IMR-90 (cell line): ENCODE measurements around the gene IST1. TPM values are rescaled to one million over a fixed set of nuclear protein-coding genes. Genes with fewer than 3 reads are reported as not detected.

Experiments used
- ATAC-seq: fragments of 200-7000 bp; cut with Tn5 transposase; 2 replicates; pipeline ENCODE4 v1.9.1; 2020; ENCODE audit warnings: low read depth, mild to moderate bottlenecking, moderate library complexity
- BruUV-seq: library from RNA; stranded (reverse); fragments of 400-500 nt; replicated peaks from 2 replicates; lab custom pipeline; 2021; lab: Mats Ljungman, UMichigan
- CTCF ChIA-PET: fragments of 300-600 bp; formaldehyde crosslinking; extraction: SDS; loops from one replicate; lab custom pipeline; 2021; ENCODE audit warnings: antibody characterized with exemption; lab: Yijun Ruan, JAX
- POLR2A ChIA-PET: fragments of 300-600 bp; sonication (Branson Sonifier 250); formaldehyde crosslinking; loops from one replicate; lab custom pipeline; 2022; ENCODE audit warnings: antibody characterized with exemption; ENCODE audit not compliant: unreplicated experiment; lab: Charles Lee
- DNase-seq: peaks from one replicate; pipeline ENCODE4 v3.0.0; 2013
- H2AFZ ChIP-seq: replicated peaks from 2 replicates; pipeline ENCODE3; 2013; ENCODE audit warnings: low read length, mild to moderate bottlenecking; ENCODE audit not compliant: poor library complexity
- H2AK5ac ChIP-seq: 2 replicates; pipeline ENCODE4 v1.6.1; 2013; ENCODE audit warnings: low read depth, low read length, inconsistent platforms
- H2AK9ac ChIP-seq: replicated peaks from 2 replicates; pipeline ENCODE3; 2013; ENCODE audit warnings: mild to moderate bottlenecking, low read depth, low read length, moderate library complexity; ENCODE audit not compliant: poor library complexity
- H2BK120ac ChIP-seq: 2 replicates; pipeline ENCODE4 v1.6.1; 2013; ENCODE audit warnings: low read depth, low read length, inconsistent platforms
- H2BK15ac ChIP-seq: 3 replicates; pipeline ENCODE4 v1.6.1; 2013; ENCODE audit warnings: low read depth, low read length, inconsistent platforms
- H2BK20ac ChIP-seq: 2 replicates; pipeline ENCODE4 v1.6.1; 2013; ENCODE audit warnings: low read depth, mild to moderate bottlenecking, inconsistent platforms, low read length, moderate library complexity
- H2BK5ac ChIP-seq: 2 replicates; pipeline ENCODE4 v1.6.1; 2013; ENCODE audit warnings: mild to moderate bottlenecking, low read depth, low read length, inconsistent platforms; ENCODE audit not compliant: poor library complexity, severe bottlenecking
- H3K14ac ChIP-seq: replicated peaks from 2 replicates; pipeline ENCODE4 v1.6.1; 2013; ENCODE audit warnings: low read depth, low read length, inconsistent platforms
- H3K18ac ChIP-seq: 2 replicates; pipeline ENCODE4 v1.6.1; 2013; ENCODE audit warnings: low read depth, low read length, control low read depth
- H3K23ac ChIP-seq: 2 replicates; pipeline ENCODE4 v1.6.1; 2013; ENCODE audit warnings: low read depth, low read length, inconsistent platforms
- H3K27ac ChIP-seq: 2 replicates; pipeline ENCODE4 v1.5.1; 2013; ENCODE audit warnings: mild to moderate bottlenecking, control low read depth, low read length; ENCODE audit not compliant: insufficient read depth
- H3K27me3 ChIP-seq: 2 replicates; pipeline ENCODE4 v1.6.1; 2013; ENCODE audit warnings: low read length; ENCODE audit not compliant: control insufficient read depth, insufficient read depth
- H3K36me3 ChIP-seq: 2 replicates; pipeline ENCODE4 v1.6.1; 2013; ENCODE audit warnings: low read length, mixed read lengths; ENCODE audit not compliant: control insufficient read depth, insufficient read depth
- H3K4ac ChIP-seq: 2 replicates; pipeline ENCODE4 v1.6.1; 2013; ENCODE audit warnings: low read depth, low read length, inconsistent platforms
- H3K4me1 ChIP-seq: 2 replicates; pipeline ENCODE4 v1.6.1; 2013; ENCODE audit warnings: low read length, mixed read lengths; ENCODE audit not compliant: control insufficient read depth, insufficient read depth
- H3K4me2 ChIP-seq: 2 replicates; pipeline ENCODE4 v1.6.1; 2013; ENCODE audit warnings: low read depth, mild to moderate bottlenecking, control low read depth, low read length, moderate library complexity
- H3K4me3 ChIP-seq: 2 replicates; pipeline ENCODE4 v1.5.1; 2013; ENCODE audit warnings: low read depth, mild to moderate bottlenecking, control low read depth, low read length, moderate library complexity; ENCODE audit not compliant: insufficient read depth
- H3K56ac ChIP-seq: 2 replicates; pipeline ENCODE4 v1.6.1; 2013; ENCODE audit warnings: low read length, inconsistent platforms; ENCODE audit not compliant: insufficient read depth; ENCODE audit errors: extremely low read depth
- H3K79me1 ChIP-seq, 2 experiments: 2 replicates each; pipeline ENCODE4 v1.6.1; 2013; ENCODE audit warnings: low read length in 2 of 2, inconsistent platforms in 1 of 2, low read depth in 1 of 2
- H3K9ac ChIP-seq: 2 replicates; pipeline ENCODE4 v1.6.1; 2013; ENCODE audit warnings: low read depth, low read length, control low read depth
- H3K9me1 ChIP-seq: 2 replicates; pipeline ENCODE4 v1.6.1; 2013; ENCODE audit warnings: low read length, inconsistent platforms; ENCODE audit not compliant: insufficient read depth
- H3K9me3 ChIP-seq: 2 replicates; pipeline ENCODE4 v1.6.1; 2013; ENCODE audit warnings: low read length; ENCODE audit not compliant: control insufficient read depth, insufficient read depth
- H4K20me1 ChIP-seq: 2 replicates; pipeline ENCODE4 v1.6.1; 2013; ENCODE audit warnings: low read length, inconsistent platforms; ENCODE audit not compliant: insufficient read depth
- H4K5ac ChIP-seq: 2 replicates; pipeline ENCODE4 v1.6.1; 2013; ENCODE audit warnings: mild to moderate bottlenecking, low read depth, low read length, control low read depth
- H4K8ac ChIP-seq, 2 experiments: 2 replicates each; pipeline ENCODE4 v1.6.1; 2013; ENCODE audit warnings: low read depth in 2 of 2, low read length in 2 of 2, control low read depth in 1 of 2, inconsistent platforms in 1 of 2
- H4K91ac ChIP-seq: 2 replicates; pipeline ENCODE4 v1.6.1; 2013; ENCODE audit warnings: low read depth, low read length, inconsistent platforms; ENCODE audit not compliant: insufficient read depth
- CEBPB ChIP-seq: IDR thresholded peaks from 2 replicates; pipeline ENCODE4 v1.6.1; 2012; ENCODE audit warnings: low read depth, low read length, improper control_type of control experiment
- MAZ ChIP-seq: IDR thresholded peaks from 2 replicates; pipeline ENCODE4 v1.6.1; 2012; ENCODE audit warnings: low read depth, mild to moderate bottlenecking, low read length, improper control_type of control experiment, moderate library complexity, borderline replicate concordance
- MXI1 ChIP-seq: IDR thresholded peaks from 2 replicates; pipeline ENCODE4 v1.6.1; 2012; ENCODE audit warnings: low read depth, mild to moderate bottlenecking, low read length, moderate library complexity, borderline replicate concordance
- RAD21 ChIP-seq: IDR thresholded peaks from 2 replicates; pipeline ENCODE4 v1.6.1; 2012; ENCODE audit warnings: low read length, improper control_type of control experiment
- RCOR1 ChIP-seq: IDR thresholded peaks from 2 replicates; pipeline ENCODE4 v1.6.1; 2012; ENCODE audit warnings: mild to moderate bottlenecking, low read length, improper control_type of control experiment; ENCODE audit not compliant: insufficient replicate concordance
- WGBS, 2 experiments: methylation state at CpG; one replicate each; pipeline versions ENCODE4 v1.1.5 to v1.1.7; 2013; ENCODE audit warnings: missing lambda C conversion rate in 2 of 2; ENCODE audit not compliant: insufficient read length in 1 of 2; ENCODE audit errors: extremely low coverage in 2 of 2; 5-methylcytosine and 5-hydroxymethylcytosine counted together
- dilution Hi-C: fragments of 300-500 bp; cut with HindIII; formaldehyde crosslinking; loops from one replicate; pipeline ENCODE4 v1.14.3; 2018; ENCODE audit warnings: low sequenced_read_pairs; ENCODE audit not compliant: unreplicated experiment
- in situ Hi-C: fragments of 300-500 bp; cut with MboI; formaldehyde crosslinking; loops from 3 replicates; pipeline ENCODE4 v1.14.3; 2019; ENCODE audit warnings: low sequenced_read_pairs, inconsistent platforms, mixed read lengths
- intact Hi-C: fragments of 100-400 bp; cut with micrococcal nuclease; formaldehyde crosslinking; loops from 2 replicates; pipeline ENCODE4 v1.10.0; 2022
- polyA plus RNA-seq, 3 experiments: library from polyadenylated mRNA; depleted of rRNA; stranded (reverse); fragments of >200 nt; gene quantifications; 2 replicates each; pipeline ENCODE4 v1.2.3, GENCODE V29; 2012; ENCODE audit warnings: low replicate concordance in 1 of 3
- total RNA-seq: library from RNA; depleted of rRNA; stranded (reverse); fragments of >200 nt; gene quantifications from 2 replicates; pipeline ENCODE4 v1.2.3, GENCODE V29; 2012
- TF ChIP-seq, protein P1 (sequence below): conservative IDR thresholded peaks from 2 replicates; pipeline ENCODE4 v1.5.1; 2012; ENCODE audit warnings: mild to moderate bottlenecking, low read depth, low read length, improper control_type of control experiment

The IST1 gene
- total and polyA plus RNA-seq, 2 of the 4 experiments (the other 2 are of a cell fraction), result 134 to 186 TPM

DNA sequence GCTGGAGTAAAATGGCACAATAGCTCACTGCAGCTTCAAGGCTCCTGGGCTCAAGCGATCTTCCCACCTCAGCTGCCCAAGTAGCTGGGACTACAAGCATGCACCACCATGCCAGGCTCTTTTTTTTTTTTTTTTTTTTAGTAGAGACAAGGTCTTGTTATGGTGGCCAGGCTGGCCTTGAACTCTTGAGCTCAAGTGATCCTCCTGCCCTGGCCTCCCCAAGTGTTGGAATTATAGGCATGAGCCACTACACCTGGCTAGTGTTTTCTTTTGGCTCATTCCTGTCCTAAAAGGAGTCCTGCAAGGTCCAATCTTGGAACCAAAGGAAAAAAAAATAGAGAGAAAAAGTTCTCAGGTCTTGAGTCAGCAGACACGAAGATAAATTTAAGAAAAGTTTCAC is 74.0 kb downstream of the IST1 start:
- no peak overlapping the region for H3K4me3 ChIP-seq
- no peak overlapping the region for H2AFZ ChIP-seq
- H2BK5ac ChIP-seq, result no peak overlapping the region
- no peak overlapping the region for H3K4me2 ChIP-seq
- TF ChIP-seq, protein P1, sequence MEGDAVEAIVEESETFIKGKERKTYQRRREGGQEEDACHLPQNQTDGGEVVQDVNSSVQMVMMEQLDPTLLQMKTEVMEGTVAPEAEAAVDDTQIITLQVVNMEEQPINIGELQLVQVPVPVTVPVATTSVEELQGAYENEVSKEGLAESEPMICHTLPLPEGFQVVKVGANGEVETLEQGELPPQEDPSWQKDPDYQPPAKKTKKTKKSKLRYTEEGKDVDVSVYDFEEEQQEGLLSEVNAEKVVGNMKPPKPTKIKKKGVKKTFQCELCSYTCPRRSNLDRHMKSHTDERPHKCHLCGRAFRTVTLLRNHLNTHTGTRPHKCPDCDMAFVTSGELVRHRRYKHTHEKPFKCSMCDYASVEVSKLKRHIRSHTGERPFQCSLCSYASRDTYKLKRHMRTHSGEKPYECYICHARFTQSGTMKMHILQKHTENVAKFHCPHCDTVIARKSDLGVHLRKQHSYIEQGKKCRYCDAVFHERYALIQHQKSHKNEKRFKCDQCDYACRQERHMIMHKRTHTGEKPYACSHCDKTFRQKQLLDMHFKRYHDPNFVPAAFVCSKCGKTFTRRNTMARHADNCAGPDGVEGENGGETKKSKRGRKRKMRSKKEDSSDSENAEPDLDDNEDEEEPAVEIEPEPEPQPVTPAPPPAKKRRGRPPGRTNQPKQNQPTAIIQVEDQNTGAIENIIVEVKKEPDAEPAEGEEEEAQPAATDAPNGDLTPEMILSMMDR, result no peak
- no peak for TF ChIP-seq RAD21
- TF ChIP-seq MXI1, result no peak
- no peak for TF ChIP-seq CEBPB
- TF ChIP-seq RCOR1, result no peak
- TF ChIP-seq MAZ, result no peak
- ChIA-PET POLR2A (no interaction called here), CTCF (no interaction called here)
- in situ Hi-C loops (no loop called here), dilution Hi-C loops (no loop called here), intact Hi-C loops (loop anchor here (10.0 kb wide), 1 partner anchor 205 kb away; no protein-coding TSS in a partner anchor)
- ATAC-seq (no peak), DNase-seq (no peak)
- H3K4ac ChIP-seq, result no peak overlapping the region
- no peak overlapping the region for H3K14ac ChIP-seq
- no peak overlapping the region for H3K23ac ChIP-seq
- peaks cover 5% of the 10 kb centered on the region for H3K27me3 ChIP-seq
- H3K36me3 ChIP-seq, result no peaks in the 10 kb centered on the region
- H3K9ac ChIP-seq, result no peak overlapping the region
- H3K9me1 ChIP-seq, result no peaks in the 10 kb centered on the region
- no peak overlapping the region for H3K18ac ChIP-seq
- H2BK15ac ChIP-seq, result no peak overlapping the region
- no peak overlapping the region for H2BK20ac ChIP-seq
- no peak overlapping the region for H2AK9ac ChIP-seq
- no peaks in the 10 kb centered on the region for H4K20me1 ChIP-seq
- no peaks in the 10 kb centered on the region for H3K79me1 ChIP-seq
- no CpG with 5 or more reads among the region's 2 CpGs for WGBS, 2 experiments
- H3K4me1 ChIP-seq, result no peaks in the 10 kb centered on the region
- H3K27ac ChIP-seq, result no peak overlapping the region
- BruUV-seq, result no TSS peak
- no peaks in the 10 kb centered on the region for H3K9me3 ChIP-seq
- no peak overlapping the region for H2BK120ac ChIP-seq
- no peak overlapping the region for H3K56ac ChIP-seq
- H4K8ac ChIP-seq, result no peak overlapping the region
- H2AK5ac ChIP-seq, result no peak overlapping the region
- H4K5ac ChIP-seq, result no peak overlapping the region
- H4K91ac ChIP-seq, result no peak overlapping the region
